SK-N-SH treated with all-trans-retinoic acid at 6 μM for 48 hours (cell line): Measurements from ENCODE around the gene IL16.

Experiments
- ATAC-seq: fragments of 200-7000 bp; cut with Tn5 transposase; 3 replicates; pipeline ENCODE4 v1.9.1; 2020; ENCODE audit warnings: mild to moderate bottlenecking, moderate library complexity
- ARNTL ChIP-seq: fragments of 450-650 bp; formaldehyde crosslinking; IDR thresholded peaks from 2 replicates; pipeline ENCODE4 v1.5.0; 2020; ENCODE audit warnings: low read depth, mild to moderate bottlenecking, moderate library complexity, borderline replicate concordance
- BACH2 ChIP-seq: fragments of 250-450 bp; sonication (Bioruptor Pico); IDR thresholded peaks from 2 replicates; pipeline ENCODE4 v1.9.0; 2021; ENCODE audit warnings: mild to moderate bottlenecking, borderline replicate concordance
- CREB5 ChIP-seq: fragments of 250-450 bp; sonication (Bioruptor Pico); IDR thresholded peaks from 2 replicates; pipeline ENCODE4 v1.5.1; 2020; ENCODE audit warnings: low read depth, mild to moderate bottlenecking, moderate library complexity
- CSDC2 ChIP-seq: fragments of 250-450 bp; sonication (Bioruptor Pico); IDR thresholded peaks from 2 replicates; pipeline ENCODE4 v1.5.0; 2020; ENCODE audit warnings: mild to moderate bottlenecking, moderate library complexity
- CSRNP3 ChIP-seq: fragments of 250-450 bp; sonication (Bioruptor Pico); IDR thresholded peaks from 2 replicates; pipeline ENCODE4 v1.5.1; 2021; ENCODE audit warnings: mild to moderate bottlenecking, moderate library complexity
- ESRRG ChIP-seq: fragments of 250-450 bp; sonication (Bioruptor Pico); IDR thresholded peaks from 2 replicates; pipeline ENCODE4 v1.6.1; 2021; ENCODE audit warnings: mild to moderate bottlenecking
- GLIS3 ChIP-seq: fragments of 250-450 bp; sonication (Bioruptor Pico); IDR thresholded peaks from 2 replicates; pipeline ENCODE4 v1.5.0; 2020; ENCODE audit warnings: mild to moderate bottlenecking, moderate library complexity
- ISL1 ChIP-seq: fragments of 250-450 bp; sonication (Bioruptor Pico); IDR thresholded peaks from 2 replicates; pipeline ENCODE4 v2.1.2; 2022; ENCODE audit warnings: mild to moderate bottlenecking, moderate library complexity
- OSR1 ChIP-seq: fragments of 250-450 bp; sonication (Bioruptor Pico); IDR thresholded peaks from 2 replicates; pipeline ENCODE4 v1.8.0; 2022; ENCODE audit warnings: moderate library complexity, mild to moderate bottlenecking, inconsistent platforms
- PATZ1 ChIP-seq: fragments of 250-450 bp; sonication (Bioruptor Pico); IDR thresholded peaks from 2 replicates; pipeline ENCODE4 v1.8.0; 2020; ENCODE audit warnings: mild to moderate bottlenecking, moderate library complexity, borderline replicate concordance
- POU6F1 ChIP-seq: fragments of 250-450 bp; sonication (Bioruptor Pico); IDR thresholded peaks from 2 replicates; pipeline ENCODE4 v1.8.0; 2021; ENCODE audit warnings: low read depth, mild to moderate bottlenecking, moderate library complexity, borderline replicate concordance
- PPARA ChIP-seq: fragments of 250-450 bp; sonication (Bioruptor Pico); IDR thresholded peaks from 2 replicates; pipeline ENCODE4 v1.5.0; 2020; ENCODE audit warnings: mild to moderate bottlenecking, borderline replicate concordance
- RARB ChIP-seq: fragments of 250-450 bp; sonication (Bioruptor Pico); IDR thresholded peaks from 2 replicates; pipeline ENCODE4 v1.8.0; 2021; ENCODE audit warnings: mild to moderate bottlenecking, moderate library complexity
- TCF4 ChIP-seq: fragments of 250-450 bp; sonication (Bioruptor Pico); IDR thresholded peaks from 2 replicates; pipeline ENCODE4 v1.8.0; 2021; ENCODE audit warnings: mild to moderate bottlenecking, moderate library complexity, borderline replicate concordance
- TOX ChIP-seq: fragments of 250-450 bp; sonication (Bioruptor Pico); IDR thresholded peaks from 2 replicates; pipeline ENCODE4 v1.8.0; 2021; ENCODE audit warnings: mild to moderate bottlenecking, moderate library complexity, borderline replicate concordance
- TSHZ2 ChIP-seq: fragments of 250-450 bp; sonication (Bioruptor Pico); IDR thresholded peaks from 2 replicates; pipeline ENCODE4 v1.5.0; 2020; ENCODE audit warnings: mild to moderate bottlenecking, moderate library complexity
- ZC3H10 ChIP-seq: fragments of 250-450 bp; sonication (Bioruptor Pico); IDR thresholded peaks from 2 replicates; pipeline ENCODE4 v1.5.1; 2021; ENCODE audit warnings: mild to moderate bottlenecking, moderate library complexity
- ZFP3 ChIP-seq: fragments of 250-450 bp; sonication (Bioruptor Pico); IDR thresholded peaks from 2 replicates; pipeline ENCODE4 v1.5.0; 2020; ENCODE audit warnings: mild to moderate bottlenecking, moderate library complexity
- ZFP30 ChIP-seq: fragments of 450-650 bp; formaldehyde crosslinking; IDR thresholded peaks from 2 replicates; pipeline ENCODE4 v1.5.0; 2022; ENCODE audit warnings: mild to moderate bottlenecking, moderate library complexity
- ZNF70 ChIP-seq: fragments of 450-650 bp; formaldehyde crosslinking; IDR thresholded peaks from 2 replicates; pipeline ENCODE4 v1.5.0; 2020; ENCODE audit warnings: mild to moderate bottlenecking, moderate library complexity
- ZNF8 ChIP-seq: fragments of 450-650 bp; formaldehyde crosslinking; IDR thresholded peaks from 2 replicates; pipeline ENCODE4 v1.5.0; 2020; ENCODE audit warnings: mild to moderate bottlenecking, moderate library complexity

IL16 gene

GRCh38 chr15:81282606-81282895, 85.9 kb downstream of the IL16 start:
- no peak for ATAC-seq
- no peak for TF ChIP-seq ESRRG
- no peak for TF ChIP-seq TOX (CRISPR knock-in tag)
- no peak for TF ChIP-seq OSR1 (CRISPR knock-in tag)
- TF ChIP-seq ISL1, result no peak
- no peak for TF ChIP-seq TSHZ2
- no peak for TF ChIP-seq ZC3H10
- no peak for TF ChIP-seq GLIS3 (CRISPR knock-in tag)
- no peak for TF ChIP-seq CSRNP3 (CRISPR knock-in tag)

GRCh38 chr15:81282911-81283310, 86.2 kb downstream of the IL16 start:
- TF ChIP-seq PPARA, result no peak
- no peak for ATAC-seq

- no peak for ATAC-seq
- TF ChIP-seq CREB5 (CRISPR knock-in tag) (no peak), ZFP3 (CRISPR knock-in tag) (no peak), ZNF8 (CRISPR knock-in tag) (no peak), PATZ1 (CRISPR knock-in tag) (no peak), POU6F1 (CRISPR knock-in tag) (no peak), BACH2 (CRISPR knock-in tag) (no peak), ESRRG (no peak), PPARA (no peak), GLIS3 (CRISPR knock-in tag) (no peak), OSR1 (CRISPR knock-in tag) (no peak), ARNTL (CRISPR knock-in tag) (no peak), TOX (CRISPR knock-in tag) (no peak), CSDC2 (CRISPR knock-in tag) (no peak), ZFP30 (CRISPR knock-in tag) (no peak), ZC3H10 (no peak)
Measured at GRCh38 chr15:81284256-81285031, 87.8 kb downstream of the IL16 start.

- no peak for TF ChIP-seq ZNF70 (CRISPR knock-in tag)
- TF ChIP-seq CREB5 (CRISPR knock-in tag), result no peak
- TF ChIP-seq RARB, result no peak
- TF ChIP-seq TCF4, result no peak
- no peak for TF ChIP-seq GLIS3 (CRISPR knock-in tag)
- TF ChIP-seq ZFP30 (CRISPR knock-in tag), result no peak
- no peak for TF ChIP-seq ZFP3 (CRISPR knock-in tag)
- no peak for TF ChIP-seq CSDC2 (CRISPR knock-in tag)
- TF ChIP-seq CSRNP3 (CRISPR knock-in tag), result no peak
- no peak for TF ChIP-seq PATZ1 (CRISPR knock-in tag)
- no peak for TF ChIP-seq ARNTL (CRISPR knock-in tag)
- no peak for TF ChIP-seq TOX (CRISPR knock-in tag)
- TF ChIP-seq BACH2 (CRISPR knock-in tag), result no peak
- no peak for TF ChIP-seq OSR1 (CRISPR knock-in tag)
- TF ChIP-seq, all 23 proteins: peak for 0
- no peak for ATAC-seq
Measured at GRCh38 chr15:81285461-81285860, 88.8 kb downstream of the IL16 start.
